ENCODE data around the gene PEX11G.

DNA sequence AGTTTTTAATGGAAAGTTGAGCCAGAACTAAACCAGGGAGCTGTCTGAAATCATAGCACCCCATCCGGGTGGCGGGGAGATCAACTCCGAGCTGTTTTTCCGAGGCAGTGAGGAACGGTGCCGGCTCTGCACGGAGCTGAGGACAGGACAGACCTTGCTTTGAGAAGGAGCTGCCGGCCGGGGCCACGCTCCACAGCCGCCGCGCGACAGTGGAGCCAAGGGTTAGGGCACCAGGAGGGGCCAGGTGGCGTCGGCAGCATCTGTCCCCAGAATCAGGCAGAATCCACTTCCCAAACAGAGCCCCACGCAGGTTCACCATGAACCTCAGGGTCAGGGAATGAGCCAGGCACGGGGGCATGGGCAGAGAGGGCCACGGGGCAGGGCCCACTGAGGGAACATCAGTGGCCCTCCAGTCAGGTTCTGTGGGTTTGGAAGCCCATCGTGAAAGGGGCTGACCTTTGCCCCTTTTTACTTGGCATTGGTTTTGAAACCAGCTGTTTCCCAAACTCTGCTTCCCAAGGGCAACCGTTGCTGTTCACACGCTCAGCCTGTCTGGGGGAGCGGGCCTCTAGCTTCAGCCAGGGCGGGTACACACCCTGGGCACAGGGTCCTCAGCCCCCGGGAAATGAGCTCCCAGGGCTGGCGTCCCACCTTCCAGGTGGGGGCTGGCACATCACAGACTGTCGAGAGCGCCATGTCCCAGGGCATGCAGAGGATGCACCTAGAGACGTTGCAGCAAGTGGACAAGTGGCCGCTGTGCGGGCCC, 18.1 kb downstream of the PEX11G start:
- no peak for TF ChIP-seq EZH2 (IDR thresholded peaks at IDR 0.05; ENCODE audit: low read depth, low read length, severe bottlenecking)
- no peak for TF ChIP-seq BRCA1 (IDR thresholded peaks at IDR 0.05; ENCODE audit: low read depth, low read length)
- TF ChIP-seq POLR2AphosphoS5 (IDR thresholded peaks at IDR 0.05; ENCODE audit: low read depth, low read length), result no peak
- TF ChIP-seq, protein P1, sequence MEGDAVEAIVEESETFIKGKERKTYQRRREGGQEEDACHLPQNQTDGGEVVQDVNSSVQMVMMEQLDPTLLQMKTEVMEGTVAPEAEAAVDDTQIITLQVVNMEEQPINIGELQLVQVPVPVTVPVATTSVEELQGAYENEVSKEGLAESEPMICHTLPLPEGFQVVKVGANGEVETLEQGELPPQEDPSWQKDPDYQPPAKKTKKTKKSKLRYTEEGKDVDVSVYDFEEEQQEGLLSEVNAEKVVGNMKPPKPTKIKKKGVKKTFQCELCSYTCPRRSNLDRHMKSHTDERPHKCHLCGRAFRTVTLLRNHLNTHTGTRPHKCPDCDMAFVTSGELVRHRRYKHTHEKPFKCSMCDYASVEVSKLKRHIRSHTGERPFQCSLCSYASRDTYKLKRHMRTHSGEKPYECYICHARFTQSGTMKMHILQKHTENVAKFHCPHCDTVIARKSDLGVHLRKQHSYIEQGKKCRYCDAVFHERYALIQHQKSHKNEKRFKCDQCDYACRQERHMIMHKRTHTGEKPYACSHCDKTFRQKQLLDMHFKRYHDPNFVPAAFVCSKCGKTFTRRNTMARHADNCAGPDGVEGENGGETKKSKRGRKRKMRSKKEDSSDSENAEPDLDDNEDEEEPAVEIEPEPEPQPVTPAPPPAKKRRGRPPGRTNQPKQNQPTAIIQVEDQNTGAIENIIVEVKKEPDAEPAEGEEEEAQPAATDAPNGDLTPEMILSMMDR (IDR thresholded peaks at IDR 0.05; ENCODE audit: control extremely low read depth in 1 of 3, insufficient read depth in 1 of 3, low read depth in 1 of 3, low read length in 3 of 3), result no peak
- TF ChIP-seq TEAD4 (IDR thresholded peaks at IDR 0.05; ENCODE audit: low read depth, low read length), result no peak
